HG03565 (cell line): ENCODE measurements around the gene PTPRT.

Experiments used
- ATAC-seq: cut with Tn5 transposase; IDR thresholded peaks from one replicate; pipeline ENCODE4 v1.9.1; 2021; ENCODE audit warnings: mild to moderate bottlenecking, moderate library complexity; ENCODE audit not compliant: unreplicated experiment

PTPRT gene

DNA sequence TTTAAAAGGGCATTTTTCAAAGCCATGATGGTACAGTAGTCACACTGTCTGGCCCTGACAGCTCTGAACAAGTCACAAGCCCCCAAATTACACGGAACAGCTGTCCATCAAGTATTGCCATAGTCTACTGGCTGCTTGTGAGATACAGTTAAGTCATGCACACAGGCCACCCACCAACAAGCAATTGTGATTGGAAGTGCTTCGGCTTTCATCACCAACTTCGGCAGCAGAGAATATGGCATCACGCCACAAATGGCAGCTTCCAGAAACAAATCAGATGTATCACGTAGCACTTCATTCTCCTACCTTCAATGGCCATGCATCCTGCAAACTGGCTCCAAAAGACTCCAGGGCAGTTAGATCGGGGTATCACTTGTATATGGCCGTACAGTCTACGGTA, 160.5 kb downstream of the PTPRT start:
- ATAC-seq: no peak

DNA sequence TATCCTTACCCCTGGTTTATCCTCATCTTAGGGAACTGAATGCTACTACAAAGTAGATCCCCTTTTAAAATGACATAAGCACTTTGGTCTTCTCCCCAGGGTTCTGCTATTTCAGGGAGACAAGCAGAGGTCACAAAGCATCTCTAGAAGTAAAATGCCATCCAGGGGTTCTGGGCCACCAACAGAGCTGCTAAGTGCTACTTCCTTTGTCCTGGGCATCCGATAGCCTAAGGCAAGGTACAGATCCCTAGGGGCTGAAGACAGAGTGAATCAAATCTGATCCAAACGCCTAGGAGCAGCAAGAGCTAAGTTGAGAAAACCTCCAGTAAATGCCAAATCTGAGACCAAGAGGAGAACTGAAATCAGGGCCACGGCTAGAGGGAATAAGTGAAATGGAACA, 161.2 kb downstream of the PTPRT start:
- ATAC-seq: no peak

DNA sequence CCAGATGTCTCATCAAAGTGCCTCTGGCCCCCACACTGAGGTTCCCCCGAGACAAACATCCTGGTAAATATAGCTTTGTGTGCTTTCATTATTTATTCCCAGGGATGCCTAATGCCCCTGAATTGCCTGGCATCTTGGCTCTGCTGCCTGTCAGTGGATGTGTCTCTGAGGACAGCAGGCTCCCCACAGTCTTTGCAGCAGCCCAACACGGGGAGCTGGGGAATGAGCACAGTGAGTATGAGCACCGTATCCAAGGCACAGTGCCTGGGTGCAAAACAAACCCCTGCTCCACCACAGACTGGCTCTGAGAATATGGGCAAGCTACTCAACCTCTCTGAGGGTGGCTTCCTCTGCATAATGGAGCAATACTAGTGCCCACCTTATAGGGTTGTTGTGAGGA, 165.9 kb downstream of the PTPRT start:
- ATAC-seq: no peak

DNA sequence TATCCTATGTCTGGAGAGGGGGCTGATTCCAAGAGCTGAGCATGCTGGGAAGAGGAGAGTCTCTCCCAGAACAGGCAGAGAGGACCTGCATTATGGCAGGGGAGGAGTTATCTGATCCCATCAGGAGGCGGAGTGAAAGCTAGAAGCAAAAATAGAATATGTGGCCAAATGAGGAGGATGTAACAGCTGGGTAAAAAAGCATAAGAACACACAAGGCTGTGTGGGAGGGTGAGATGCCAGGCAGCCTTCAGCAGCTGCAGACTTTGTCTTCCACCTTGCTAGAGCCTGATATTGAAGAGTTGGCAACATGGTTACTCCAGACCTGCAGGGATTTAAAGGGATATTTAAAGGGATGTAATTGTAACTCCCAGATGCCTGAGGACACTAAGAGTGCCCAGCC, 167.1 kb downstream of the PTPRT start:
- no peak for ATAC-seq

DNA sequence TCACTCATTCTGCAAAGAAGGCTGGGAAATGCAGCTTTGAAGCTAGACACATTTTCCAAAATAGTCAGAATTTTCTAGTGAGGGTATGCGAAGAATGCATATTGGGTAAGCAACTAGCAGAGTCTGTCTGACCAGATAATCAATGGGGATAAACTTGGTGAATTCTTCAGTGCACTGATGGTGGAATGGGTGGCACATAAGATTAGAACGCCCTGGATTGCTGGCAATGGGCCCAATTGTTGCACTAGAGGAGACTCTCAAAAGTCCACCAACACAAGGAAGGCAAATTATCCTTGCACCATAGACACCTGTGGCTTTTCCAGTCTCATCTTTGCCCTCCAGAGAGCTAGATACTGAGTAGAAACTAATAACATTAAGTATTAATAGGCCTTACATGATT, 167.6 kb downstream of the PTPRT start:
- no peak for ATAC-seq

DNA sequence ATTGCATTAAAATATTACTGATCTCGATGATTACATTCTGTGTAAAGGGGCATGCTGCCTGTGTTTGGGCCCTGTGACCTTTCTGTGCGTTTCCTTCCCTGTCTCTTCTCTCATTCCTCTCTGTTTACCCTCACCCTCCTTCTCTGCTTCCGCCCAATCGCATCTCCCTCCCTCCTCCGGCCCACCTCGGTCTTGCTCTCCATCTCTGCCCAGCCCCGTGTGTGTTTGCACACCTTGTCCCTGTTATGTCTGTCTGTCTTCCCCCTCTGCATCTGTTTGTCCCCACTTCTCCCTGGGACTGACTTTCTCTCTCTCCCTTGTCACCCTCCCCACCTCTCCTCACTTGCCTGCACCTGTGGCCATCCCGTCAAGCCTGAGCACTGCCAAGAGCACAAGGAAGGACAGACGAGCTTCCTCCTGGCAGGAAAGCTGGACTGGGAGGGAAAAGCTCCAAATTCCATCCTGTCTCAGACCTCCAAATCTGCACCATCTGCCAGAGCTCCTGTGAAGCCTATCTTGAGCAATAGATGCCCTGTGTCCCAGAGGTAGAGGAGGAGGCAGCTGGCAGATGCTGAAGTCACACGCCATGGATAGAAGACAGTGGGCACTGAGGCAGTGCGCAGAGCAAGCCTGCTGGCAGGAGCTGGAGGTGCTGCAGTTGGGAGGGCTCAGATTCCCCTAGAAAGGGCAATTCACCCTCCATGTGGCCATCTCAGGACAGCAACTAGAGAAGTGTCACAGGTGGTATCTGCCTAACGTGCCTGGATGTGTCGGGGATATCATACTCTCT, 172.3 kb downstream of the PTPRT start:
- no peak for ATAC-seq

DNA sequence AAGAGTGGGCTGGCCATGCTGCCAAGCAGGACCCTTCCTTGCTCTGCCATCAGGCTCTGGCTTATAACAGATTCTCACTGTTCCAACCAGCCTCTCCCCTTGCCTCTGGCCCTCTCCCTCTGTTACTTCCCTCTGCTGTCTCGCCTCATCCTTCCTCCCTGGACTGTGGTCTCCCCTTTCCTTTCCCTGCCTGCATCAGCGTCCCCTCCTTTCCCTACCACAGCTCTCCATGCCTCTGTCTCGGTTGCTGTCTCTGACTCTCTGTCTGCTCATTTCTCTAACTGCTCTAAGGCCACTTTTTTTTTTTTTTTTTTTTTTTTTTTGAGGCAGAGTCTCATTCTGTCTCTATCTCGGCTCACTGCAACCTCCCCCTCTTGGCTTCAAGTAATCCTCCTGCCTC, 173.4 kb downstream of the PTPRT start:
- no peak for ATAC-seq

DNA sequence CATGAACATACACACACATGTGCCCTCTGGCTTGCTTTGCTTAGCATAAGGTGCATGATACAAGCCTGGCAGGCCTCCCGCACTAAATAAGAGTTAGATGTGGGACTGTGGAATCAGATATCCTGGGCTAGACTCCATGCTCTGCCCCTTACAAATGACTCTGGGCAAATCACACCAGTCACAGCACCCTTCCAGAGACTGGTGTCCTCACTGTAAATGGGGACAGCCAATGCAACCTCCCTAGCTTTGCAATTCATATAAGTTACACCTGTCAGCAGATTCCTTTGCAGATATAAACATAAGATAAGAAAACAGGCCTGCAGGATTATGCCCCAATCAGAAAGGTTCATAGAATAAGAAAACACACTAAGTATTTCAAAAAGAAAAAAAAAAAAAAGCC, 174.1 kb downstream of the PTPRT start:
- ATAC-seq: no peak

DNA sequence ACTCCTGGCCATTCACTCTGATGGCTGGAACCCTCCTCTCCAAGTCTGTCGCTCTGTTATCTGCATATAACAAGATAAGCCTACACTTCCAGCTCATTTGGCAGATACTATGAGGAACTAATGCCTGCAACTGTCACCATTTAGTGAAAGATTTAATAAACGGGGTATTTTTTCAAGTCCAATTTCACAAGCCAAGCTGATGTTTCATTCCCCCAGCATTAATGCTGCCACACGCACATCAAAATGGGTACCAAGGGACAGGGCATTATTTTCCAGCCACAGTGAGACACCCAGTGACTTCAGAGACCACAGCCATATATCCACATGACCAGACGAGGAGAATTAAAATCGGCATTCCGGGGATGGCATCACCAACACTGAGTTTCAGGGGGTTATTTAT, 175.5 kb downstream of the PTPRT start:
- ATAC-seq: no peak

DNA sequence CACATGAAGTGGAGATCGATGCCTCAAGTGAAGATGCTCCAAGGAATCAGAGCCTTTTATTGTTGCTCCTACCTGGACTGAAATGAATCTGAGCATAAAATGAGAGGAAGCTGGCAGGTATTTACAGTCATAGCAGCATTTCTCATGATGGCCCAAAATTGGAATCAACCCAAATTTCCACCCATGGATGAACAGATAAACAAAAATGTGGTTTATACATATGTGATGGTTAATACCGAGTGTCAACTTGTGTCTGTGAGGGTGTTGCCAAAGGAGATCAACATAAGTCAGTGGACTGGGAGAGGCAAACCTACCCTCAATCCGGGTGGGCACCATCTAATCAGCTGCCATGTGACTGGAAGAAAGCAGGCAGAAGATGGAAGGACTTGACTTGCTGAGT, 178.2 kb downstream of the PTPRT start:
- ATAC-seq: no peak

DNA sequence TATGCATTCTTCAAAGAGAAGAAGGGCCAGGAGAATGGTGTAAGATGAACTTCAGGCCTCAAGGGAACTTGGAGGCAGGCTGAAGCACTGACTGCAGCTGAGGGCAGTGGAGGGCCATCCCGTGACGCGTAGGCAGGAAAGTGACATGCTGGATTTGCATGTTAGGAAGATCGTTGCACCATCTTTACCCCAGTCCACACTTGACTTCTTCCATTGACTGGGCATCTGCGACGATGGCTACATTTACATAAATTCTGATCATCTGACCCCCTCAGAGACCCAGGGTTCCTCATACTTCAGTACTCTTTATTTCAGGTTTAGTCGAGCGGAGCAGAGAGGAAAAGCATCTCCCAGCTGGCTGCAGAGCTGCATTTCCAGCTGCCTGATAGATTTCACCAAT, 180.2 kb downstream of the PTPRT start:
- ATAC-seq: no peak

DNA sequence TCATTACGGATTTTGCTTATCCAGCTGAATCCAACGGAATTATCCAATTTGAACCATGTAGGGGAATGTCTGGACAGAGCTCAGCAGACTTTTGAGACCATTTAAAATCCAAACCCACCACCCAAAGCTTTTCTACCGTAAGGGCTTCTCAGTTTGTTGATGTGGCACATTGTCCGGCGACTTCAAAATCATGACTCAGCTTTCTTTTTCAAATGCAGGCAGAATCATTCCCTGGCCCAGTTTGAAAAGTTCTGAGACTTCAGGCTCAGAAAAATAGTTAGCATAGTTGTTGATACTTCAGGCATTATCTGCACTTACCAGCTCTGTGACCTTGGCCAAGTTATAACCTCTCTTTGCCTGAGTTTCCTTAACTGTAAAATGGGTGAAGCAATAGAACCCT, 182.2 kb downstream of the PTPRT start:
- no peak for ATAC-seq

DNA sequence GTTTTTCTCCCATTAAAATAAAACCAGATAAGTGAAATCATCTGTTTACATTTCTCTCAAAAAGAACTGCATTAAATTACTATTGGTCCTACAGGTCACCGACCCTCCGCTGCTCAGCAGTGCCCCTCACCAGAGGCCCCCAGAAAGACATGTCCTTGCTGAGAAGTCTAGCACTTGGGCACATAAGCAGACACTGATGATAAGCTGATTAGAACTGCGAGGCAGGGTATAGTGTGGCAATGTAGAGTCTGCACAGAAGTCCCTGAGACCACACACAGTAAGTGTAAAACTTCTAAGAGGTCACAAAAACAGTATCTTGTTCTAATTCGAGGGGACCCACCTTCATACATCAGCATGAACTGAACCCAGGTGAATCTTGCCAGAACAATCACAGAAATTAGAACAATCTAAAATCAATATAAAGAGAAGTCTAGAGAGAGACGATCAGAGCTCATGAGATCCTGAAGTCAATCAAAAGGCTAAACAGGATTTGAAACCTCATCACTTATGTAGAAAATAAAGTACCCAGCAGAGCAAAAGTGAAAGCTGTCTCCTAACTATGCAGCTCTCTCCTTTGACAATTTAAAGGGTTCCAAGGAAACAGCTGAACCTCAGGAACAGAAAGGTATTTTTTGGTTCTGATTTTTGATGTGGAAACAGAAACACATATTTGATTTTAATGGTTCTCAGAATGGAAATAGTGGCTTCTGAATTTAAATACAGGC, 182.9 kb downstream of the PTPRT start:
- no peak for ATAC-seq

DNA sequence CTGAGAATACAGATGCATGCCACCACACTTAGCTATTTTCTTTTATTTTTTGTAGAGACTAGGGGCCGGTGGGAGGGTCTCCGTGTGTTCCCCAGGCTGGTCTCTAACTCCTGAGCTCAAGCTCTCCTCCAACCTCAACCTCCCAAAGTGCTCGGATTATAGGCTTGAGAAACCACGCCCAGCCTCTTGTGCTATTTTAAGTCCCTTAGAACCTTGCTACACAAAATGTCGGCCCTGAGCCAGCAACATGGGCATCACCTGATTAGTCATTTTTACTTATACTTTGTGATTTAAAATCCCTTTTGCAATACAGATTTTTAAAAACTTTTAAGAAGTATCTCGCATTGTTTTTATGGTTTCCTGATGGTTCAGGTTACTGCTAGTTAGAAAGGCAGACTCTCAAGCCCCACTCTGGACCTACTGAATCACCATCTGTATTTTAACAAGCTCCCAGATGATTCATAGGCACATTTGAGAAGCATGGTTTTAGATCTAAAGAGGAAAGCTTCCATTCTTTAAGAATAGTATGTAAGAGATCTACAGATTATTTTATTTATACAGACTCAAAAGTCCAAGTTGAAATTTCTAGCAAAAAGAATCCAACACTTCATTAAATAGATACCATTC, 186.3 kb downstream of the PTPRT start:
- ATAC-seq: no peak

DNA sequence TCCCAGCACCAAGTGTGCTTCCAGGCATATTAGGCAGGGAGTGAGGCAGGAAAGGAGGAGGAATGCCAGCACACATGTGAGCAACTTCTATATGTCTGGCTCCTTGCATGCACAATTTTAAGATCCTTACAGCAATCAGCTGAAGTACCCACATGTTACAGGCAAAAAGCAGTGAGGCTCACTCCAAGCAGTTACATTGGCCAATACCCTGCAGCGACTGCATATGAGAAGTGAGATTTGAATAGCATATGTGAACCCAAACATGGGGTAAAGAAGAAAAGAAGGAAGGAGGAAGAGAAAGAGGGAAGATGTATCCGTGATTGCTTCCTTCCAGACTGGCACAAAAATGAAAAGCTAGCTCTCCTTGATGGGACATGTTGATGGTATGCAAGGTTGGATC, 193.6 kb downstream of the PTPRT start:
- ATAC-seq: no peak

DNA sequence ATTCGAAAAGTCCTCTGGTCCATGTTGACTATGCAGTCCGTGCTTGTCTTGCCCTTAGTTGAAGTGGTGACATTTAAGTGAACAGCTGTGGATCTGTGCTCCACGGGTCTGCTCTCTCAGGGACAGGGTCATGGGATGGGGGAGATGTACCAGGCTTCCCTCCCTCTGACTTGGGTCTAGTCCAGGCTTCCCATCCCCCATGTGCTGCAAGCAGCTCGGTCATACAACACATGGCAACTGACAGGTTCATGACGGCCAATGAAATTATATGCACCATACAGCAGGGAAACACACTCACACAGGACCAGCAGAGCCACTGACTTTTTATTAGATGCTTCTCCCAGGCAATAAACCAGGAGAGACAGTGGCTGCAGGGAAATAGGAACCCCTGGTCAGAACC, 201.4 kb downstream of the PTPRT start:
- ATAC-seq: no peak

DNA sequence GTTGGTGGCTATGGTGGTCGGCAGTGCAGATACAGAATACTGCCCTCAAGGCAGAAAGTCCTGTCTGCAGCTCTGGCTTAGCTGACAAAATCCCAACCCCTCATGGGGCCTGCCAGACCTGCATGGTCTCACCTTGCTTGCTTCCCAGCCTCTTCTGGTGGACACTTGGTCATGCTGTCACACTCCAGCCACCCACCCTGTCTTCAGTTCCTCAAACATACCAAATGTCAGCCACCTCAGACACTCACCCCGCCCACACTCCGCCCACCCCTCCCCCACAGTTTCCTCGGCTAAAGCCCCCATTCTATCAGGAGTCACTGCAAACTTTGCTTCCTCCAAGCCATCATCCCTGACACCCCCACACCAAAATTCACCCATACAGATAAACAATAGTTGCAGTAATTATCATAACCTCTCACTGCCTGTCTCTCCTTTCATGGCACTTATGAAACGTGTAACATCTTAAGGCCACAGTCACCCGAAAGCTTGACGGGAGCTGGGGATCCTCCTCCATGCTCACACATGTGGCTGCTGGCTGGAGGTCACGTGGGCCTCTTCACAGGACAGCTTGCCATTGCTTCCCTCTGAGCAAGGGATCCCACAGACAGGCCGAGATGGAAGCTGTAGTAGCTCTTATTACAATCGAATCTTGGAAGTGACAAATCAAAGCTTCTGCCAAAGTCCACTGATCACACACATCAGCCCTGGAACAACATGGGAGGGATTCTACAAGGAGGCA, 202.2 kb downstream of the PTPRT start:
- no peak for ATAC-seq

DNA sequence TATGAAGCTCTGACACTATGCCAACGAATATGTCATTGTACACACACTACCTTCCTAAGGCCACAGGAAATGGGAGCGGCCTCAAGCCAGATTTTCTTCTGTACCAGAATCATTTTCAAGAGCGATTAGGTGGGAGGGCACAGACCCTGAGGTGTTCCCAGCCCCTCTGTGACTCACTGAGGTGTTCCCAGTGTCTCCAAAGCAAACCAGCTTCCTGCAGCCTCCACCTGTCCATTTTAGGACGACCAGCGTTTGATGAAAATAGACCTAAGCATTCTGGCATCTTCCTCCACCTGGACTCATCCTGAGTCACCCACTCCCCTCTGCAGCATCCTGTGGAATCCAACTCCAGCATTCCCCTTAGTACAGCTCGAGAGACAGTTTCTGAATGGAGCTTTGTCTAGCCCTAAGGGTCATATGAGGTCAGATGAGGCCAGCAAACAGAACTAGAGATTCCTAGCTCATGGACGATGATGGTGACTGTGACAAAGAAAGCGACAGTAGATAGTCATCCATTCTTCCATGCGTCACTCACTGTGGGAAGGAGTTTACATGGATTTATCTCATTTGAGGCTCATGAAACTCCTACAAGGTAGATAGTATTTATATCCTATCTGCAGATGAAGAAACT, 203.4 kb downstream of the PTPRT start:
- ATAC-seq: no peak

DNA sequence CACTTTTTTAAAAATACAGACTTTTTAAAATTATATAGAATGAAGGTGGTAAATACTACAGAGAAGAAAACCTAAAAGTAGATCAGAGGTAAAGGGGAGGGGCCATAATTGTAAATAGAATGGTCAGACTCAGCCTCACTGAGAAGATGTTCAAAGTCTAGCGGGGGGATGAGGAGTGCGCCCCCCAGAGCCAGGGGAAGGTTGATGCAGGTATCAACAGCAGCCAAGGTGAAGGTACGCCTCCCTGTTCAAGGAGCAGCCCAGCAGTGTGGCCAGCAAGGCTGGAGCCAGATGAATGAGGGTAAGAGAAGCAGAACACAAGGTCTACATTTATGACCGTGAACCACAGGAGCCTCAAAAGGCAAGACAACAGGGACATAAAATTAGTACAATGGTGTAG, 204.1 kb downstream of the PTPRT start:
- no peak for ATAC-seq

DNA sequence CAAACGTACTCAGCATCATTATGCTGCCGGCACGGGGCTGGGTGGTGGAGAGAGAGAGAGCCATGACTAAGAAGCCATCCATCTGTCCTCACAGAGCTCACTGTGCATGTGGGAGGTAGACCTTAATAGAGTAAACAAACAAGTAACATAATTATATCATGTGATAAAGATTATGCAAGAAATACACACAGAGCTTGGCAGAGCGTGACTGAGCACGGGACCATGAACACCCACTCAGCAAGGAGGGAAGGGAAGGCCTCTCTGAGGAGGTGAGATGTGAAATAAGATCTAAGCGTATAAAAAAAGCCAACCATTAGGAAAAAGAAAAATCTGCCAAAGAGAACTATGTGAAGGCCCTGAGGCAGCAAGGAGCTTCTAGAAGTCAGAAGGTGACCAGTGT, 207.5 kb downstream of the PTPRT start:
- no peak for ATAC-seq

DNA sequence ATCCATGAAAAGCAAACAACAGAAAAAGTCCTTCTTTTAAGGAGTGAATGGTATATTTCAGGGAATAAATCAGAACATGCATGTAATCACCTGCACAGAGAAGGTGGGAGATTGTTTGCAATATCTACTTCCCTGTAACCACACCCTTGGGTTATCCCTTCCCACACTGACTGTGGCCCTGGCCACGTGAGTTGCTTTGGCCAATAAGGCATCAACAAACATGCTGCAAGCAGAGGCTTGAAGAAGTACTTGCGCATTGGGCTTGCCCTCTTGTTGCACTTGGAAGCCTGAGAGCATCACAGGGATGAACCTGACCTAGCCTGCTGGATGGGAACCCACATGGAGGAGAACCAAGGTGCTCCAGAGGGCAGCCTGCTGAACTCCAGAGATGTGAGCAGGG, 208.5 kb downstream of the PTPRT start:
- ATAC-seq: no peak
